Adipose tissue (tissue), 3 donors: ENCODE results near the gene RIOX2. TPM values are rescaled to one million over a fixed set of nuclear protein-coding genes. Genes with fewer than 3 reads are reported as not detected.

ENCODE experiments used
- H3K27ac ChIP-seq: one replicate; pipeline ENCODE4 v1.5.1; 2013; ENCODE audit warnings: low read depth, low read length
- WGBS, 3 donors: extraction: QIAGEN DNeasy Blood & Tissue Kit; methylation state at CpG; one replicate each; pipeline ENCODE4 v1.1.7; 2013; 5-methylcytosine and 5-hydroxymethylcytosine counted together
- polyA plus RNA-seq, 3 donors: library from polyadenylated mRNA; stranded (reverse); fragments of 200-250 nt; gene quantifications; one replicate each; pipeline ENCODE4 v1.2.3, GENCODE V29; 2013
- donor health status: healthy with polysubstance abuse.
- donor health status: Bipolar disorder and iron deficiency.
- donor health status: healthy.

The RIOX2 gene
- polyA plus RNA-seq, 3 donors: 13.1 to 21.5 (median 20.3) TPM

DNA sequence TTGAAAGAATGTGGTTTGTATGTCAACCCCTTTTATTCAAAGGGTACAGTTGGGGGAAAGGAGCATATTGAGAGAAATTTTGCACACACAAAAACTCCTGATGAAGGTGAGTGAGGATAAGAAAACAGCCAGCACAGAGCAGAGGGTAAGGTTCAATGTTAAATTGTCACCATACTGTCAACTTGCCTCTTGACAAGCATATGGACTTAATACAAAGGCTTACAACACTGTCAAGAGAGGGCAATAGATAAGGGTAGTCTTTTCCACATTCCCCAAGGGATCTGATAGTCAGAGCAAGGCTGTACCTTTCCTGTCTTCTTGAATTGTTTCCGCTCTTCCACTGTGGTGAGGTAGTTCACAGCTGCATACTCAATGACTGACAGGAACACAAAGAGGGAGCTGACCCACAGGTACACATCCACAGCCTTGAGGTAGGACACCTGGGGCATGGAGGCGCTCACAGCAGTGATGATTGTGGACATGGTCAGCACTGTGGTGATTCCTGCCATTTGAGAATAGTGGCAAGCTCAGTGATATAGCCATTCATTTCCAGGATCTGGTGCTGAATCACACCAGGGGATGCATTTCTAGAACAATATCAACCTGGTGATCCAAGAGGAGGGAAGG, 20.4 kb upstream of the RIOX2 start:
- no peak overlapping the region for H3K27ac ChIP-seq
- WGBS, 3 donors: 94 to 98% (median 98%) methylated on average over 2 of the region's 2 CpGs

DNA sequence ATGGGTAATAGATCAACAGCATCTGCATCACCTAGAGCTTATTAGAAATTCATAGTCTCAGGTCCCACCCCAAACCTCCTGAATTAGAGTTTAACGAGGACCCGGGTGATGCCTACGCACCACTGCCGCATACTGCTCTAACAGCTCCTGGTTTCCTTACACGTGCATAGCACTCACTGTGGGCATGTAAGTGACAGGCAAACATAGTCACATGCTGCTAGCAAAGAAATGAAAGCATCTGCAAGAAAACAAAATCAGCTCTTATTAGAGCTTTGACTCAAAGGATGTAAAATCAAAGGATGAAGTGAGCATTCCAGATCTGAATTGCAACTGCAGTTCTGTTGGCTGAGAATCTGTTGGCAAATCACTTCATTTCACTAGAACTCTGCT, 19.1 kb upstream of the RIOX2 start:
- no peak overlapping the region for H3K27ac ChIP-seq
- WGBS, 3 donors: 63 to 73% (median 66%) methylated on average over 5 of the region's 5 CpGs

DNA sequence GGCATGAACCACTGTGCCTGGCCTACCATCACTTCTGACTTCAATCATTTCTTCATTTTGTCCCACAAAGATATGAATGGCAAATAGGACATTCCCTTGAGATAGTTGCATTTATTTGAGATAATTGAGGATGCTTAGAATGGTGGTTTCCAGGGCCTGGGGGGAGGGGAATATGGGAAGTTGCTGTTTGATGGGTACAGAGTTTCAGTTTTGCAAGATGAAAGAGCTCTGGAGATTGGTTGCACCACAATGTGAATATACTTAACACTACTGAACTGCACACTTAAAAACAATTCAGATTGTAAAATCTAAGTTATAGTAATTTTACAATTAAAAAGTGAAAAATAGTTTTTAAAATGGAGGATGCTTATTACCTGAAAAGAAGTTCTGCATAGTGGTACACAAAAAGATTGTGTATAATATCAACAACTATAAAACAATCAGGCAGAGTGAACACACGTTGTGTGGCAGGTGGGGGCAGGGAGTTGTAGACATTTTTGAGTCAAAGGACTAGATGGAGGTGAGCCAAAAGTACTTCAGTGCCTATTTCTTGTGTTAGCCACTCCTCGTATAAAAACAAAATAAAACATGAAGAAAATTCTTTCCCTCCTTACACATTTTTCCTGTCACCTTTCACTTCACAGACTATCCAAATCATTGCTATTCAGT, 18.5 kb upstream of the RIOX2 start:
- 46 to 55% (median 51%) methylated on average over 2 of the region's 2 CpGs for WGBS, 3 donors
- H3K27ac ChIP-seq: no peak overlapping the region

DNA sequence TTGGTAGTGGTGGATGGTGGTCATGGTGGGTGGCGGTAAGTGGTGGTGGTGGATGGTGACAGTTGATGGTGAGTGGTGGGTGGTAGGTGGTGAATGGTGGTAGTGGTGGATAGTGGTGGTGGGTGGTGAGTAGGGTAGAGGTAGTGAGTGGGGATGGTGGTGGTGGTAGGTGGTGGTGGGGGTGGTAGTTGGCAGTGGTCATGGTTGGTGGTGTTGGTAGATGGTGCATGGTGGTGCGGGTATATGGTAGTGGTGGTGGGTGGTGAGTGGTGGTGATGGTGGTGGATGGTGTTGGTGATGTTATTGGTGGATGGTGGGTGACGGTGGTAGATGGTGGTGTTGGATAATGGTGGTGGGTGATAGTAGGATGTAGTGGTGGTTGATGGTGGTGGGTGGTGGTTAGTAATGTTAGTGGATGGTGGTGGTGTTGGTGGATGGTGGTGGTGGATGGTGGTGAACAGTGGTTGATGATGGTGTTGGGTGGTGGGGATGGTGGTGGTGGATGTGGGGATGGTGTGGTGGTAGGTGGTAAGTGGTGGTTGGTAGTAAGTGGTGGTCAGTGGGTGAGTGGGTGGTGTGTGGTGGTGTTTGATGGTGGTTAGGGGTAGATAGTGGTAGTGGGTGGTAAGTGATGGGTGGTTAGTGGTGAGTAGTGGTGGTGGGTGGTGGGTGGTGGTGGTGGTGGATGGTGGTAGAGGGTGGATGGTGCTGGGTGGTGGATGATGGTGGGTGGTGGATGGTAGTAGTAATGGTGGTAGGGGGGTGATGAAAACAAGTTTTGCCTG, 16.7 kb upstream of the RIOX2 start:
- H3K27ac ChIP-seq: no peak overlapping the region
- 97 to 100% (median 100%) methylated on average over 3 of the region's 3 CpGs for WGBS, 3 donors

DNA sequence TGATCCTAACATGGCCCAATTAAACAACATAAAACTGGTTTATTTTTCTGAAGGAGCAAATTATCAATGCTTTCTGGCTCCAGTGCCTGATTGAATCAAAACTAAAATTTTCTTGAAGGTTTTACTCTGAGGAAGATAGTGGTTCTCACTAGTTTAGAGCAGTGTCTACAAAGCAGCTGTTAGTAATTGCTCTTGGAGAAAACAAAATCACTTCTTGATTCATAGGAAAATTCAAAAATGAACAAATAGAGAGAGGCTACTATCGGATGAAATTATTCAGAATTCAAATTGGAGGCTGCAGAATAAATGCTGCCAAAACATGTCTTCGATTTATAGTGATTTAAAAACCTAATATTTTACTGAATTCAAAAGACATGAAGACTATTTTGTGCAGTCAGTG, 15.1 kb upstream of the RIOX2 start:
- H3K27ac ChIP-seq: no peak overlapping the region
- 81 to 85% (median 83%) methylated on average over 2 of the region's 2 CpGs for WGBS, 3 donors

DNA sequence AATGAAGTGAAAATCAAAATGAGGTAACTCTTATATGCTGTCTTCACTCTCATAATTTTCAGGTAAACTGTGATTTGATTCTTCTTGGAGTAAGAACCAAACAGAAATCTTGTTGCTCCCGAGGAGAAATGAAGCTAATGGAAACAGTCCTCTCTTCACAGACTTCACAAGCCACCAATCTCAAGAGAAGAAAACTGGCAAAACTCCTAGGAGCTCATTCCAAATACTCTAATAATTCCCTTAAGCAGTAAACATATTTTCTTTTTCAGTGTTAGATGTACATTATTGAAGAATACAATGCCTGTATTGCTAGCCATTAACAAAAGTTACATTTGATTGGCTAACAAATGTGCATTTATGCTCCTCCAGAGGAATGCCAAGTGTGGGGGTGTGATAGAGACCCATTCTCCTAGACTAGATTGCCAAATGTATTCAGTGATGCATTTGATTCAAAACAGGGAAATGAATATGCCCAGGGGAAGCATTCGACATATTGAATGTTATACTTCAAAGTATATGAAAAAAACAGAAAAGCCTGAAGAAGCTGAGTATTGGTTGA, 11.8 kb upstream of the RIOX2 start:
- no peak overlapping the region for H3K27ac ChIP-seq
- WGBS, 3 donors: 37 to 64% (median 56%) methylated on average over 2 of the region's 2 CpGs

DNA sequence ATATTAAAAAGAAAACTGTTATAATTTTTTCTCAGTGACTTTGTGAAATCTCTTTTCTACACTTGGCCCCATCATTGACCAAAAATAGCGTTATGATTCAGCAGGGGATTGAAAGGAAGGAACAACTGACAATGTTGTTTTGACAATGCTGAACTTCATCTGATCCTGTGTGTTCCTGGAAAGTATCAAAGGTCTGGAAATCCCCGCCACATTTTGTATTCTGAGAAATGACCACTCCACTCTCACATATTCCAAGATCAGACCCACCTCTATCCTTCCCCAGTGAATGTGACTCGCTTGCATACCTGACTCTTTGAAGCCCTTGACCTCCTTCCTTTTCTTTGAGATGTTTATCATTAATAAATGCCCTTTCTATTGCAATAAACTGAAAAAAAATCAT, 9.7 kb upstream of the RIOX2 start:
- 45 to 66% (median 53%) methylated on average over 3 of the region's 3 CpGs for WGBS, 3 donors
- no peak overlapping the region for H3K27ac ChIP-seq

DNA sequence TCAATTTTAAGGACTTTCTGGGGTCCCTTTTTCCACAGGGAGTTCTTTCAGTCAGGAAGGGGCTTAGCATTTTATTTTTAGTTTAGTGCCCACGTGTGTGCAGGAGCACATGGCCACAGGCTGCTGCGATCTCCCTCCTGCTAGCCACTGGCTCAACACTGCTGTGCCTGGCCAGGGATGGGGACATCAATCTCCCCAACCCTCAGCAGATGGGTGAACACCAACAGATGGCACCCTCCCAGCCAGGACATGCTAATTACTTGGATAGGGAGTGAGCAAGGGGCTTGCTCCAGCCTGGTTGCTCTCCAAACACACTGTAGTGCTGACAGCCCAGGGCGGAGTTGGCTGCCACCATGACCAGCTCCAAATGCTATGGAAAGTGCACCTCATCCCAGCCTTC, 7.4 kb upstream of the RIOX2 start:
- H3K27ac ChIP-seq: no peak overlapping the region
- WGBS, 3 donors: 79 to 91% (median 83%) methylated on average over 3 of the region's 3 CpGs

DNA sequence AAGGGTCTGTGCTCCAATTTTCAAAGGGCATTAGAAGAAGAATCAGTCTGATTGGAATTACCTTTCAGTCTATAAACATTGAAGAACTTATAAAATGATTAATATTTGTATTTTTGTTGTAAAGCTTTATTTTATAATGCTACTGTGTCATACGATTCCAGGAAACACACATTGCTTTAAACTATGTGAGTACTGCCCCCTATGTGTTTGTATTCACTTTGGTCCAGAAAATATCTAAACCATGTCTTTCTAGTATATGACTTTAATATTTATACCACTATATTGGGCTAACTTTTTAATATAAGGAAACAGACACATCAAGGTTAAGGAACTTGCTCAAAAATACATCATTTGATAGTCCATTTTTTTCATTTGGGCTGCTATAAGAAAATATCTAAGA, 3.2 kb upstream of the RIOX2 start:
- 59 to 82% (median 67%) methylated on average over 1 of the region's 1 CpG for WGBS, 3 donors
- H3K27ac ChIP-seq: no peak overlapping the region

DNA sequence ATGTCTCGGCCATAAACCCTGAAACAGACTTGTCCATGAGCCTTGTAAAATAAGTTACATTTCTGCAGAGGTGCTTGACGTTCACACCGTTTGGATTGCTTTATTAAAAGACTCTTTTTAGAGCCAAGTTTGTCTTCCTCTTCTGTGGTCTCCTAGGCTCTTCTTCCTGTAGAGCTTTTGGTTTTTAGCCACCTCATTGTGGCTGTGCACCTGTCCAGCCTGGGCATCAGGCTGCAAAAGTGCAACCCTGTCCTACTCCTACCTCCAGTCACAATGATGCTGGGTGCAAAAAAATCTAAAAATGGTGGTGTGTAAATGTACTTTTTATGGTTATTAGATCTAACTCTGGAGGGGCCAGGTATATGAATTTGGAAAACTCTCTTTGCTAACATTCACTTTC, 2.8 kb upstream of the RIOX2 start:
- H3K27ac ChIP-seq: no peak overlapping the region
- 46 to 79% (median 49%) methylated on average over 3 of the region's 3 CpGs for WGBS, 3 donors

DNA sequence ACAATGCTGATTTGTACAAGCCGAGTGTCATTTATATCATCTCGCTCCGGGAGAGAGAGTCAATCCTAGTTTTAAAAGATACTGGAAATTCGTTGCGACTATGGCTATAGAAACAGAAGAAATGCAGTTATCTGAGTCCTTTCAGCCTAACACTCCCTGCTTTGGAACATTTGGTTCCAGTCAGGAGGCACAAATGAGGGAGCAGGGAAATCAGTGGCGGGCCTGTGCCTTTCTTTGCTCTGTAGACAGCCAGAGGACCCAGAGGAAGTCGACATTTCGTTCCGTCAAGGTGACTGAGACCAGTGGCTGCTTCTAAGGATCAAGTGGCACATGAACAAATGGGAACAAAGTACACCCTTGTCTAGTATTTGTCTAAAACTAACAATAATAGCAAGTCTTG, 745 bp upstream of the RIOX2 start:
- no peak overlapping the region for H3K27ac ChIP-seq
- WGBS, 3 donors: 95 to 98% (median 96%) methylated on average over 9 of the region's 9 CpGs

DNA sequence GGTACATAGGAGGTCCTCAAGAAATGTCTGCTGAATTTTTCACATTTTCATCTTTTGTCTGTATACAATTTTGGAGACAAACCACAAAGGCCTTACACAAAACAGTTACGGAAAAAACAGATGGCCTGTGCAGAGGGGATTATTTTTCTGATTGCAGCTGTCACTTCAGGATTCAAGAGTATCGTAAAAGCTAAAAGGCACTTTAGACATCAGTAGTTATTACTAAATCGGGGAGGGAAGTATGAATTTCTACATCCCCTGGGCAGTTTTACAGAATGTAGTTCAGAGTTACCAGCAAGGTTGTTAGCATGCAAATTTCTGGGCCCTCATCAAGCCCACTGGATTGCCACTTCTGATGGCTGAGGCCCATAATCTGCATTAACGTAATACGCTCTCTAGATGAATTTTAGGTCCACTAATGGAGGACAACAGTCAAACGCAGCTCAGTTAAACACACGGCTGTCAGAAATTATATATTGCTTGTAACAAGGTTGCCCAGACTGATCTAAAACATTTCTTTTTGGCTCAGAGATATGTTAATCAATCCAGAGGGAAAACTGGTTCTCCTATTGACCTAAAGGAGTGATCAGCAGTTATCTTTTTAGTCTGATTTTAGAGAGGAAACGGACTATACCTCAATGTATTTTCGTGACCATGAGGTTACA, 1.1 kb downstream of the RIOX2 start:
- peak overlapping the region; percentile 32 for H3K27ac ChIP-seq
- 39 to 60% (median 58%) methylated on average over 9 of the region's 9 CpGs for WGBS, 3 donors

DNA sequence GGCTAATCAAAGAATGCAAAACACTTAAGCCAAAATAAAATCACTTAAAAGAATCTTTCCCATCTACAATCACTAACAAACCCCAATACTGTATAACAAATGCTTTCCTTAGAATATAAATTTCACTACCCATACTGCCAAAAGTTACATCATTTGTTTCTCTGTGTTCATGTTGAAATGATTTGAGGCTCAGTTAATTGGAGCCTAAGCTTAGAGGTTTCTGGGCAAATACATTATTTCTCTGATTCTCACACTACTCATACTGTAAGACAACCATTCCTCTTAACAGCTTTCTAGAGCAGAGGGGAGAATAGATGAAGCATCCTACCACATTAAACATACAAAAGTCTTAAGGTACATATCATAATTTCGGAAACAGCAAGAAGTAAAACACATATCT, 2.1 kb downstream of the RIOX2 start:
- WGBS, 3 donors: 81 to 86% (median 83%) methylated on average over 1 of the region's 1 CpG

DNA sequence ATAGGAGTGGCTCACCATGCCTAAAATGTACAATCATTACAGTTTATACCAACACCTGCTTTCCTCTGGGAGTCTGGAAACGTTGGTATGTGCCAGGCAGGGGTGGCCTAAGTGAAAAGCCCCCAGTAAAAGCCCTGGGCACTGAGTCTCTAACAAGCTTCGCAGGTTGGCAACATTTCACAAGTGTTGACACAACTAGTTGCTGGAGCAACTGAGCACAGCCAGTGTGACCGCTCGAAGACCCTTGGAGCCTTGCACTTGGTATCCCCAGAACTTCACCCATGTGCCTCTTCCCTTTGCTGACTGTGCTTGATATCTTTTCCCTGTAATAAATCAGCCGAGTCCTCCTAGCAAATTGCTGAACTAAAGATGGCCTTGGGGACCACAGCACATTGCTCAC, 2.7 kb downstream of the RIOX2 start:
- H3K27ac ChIP-seq: no peak overlapping the region
- 64 to 82% (median 80%) methylated on average over 5 of the region's 5 CpGs for WGBS, 3 donors

More for the DNA sequence above, 2.1 kb downstream of the RIOX2 start:
- no peak overlapping the region for H3K27ac ChIP-seq

DNA sequence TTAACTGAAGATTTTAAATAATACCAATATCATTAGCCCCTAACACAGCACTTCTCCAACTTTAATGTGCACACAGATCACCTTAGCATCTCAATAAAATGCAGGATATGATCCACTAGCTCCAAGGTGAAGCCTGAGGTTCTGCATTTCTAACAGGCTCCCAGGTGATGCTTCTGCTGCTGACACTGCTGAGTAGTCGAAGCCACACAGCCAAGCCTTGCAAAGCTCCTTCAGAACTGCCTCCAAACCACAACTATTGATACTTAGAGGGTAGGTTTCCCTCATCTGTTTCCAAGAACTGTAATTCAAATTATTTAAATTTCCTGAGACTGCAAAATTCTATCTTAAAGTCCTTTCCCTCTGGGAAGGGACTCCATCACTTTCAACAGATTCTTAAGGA, 3.9 kb downstream of the RIOX2 start:
- H3K27ac ChIP-seq: no peak overlapping the region
- 85 to 89% (median 88%) methylated on average over 1 of the region's 1 CpG for WGBS, 3 donors

DNA sequence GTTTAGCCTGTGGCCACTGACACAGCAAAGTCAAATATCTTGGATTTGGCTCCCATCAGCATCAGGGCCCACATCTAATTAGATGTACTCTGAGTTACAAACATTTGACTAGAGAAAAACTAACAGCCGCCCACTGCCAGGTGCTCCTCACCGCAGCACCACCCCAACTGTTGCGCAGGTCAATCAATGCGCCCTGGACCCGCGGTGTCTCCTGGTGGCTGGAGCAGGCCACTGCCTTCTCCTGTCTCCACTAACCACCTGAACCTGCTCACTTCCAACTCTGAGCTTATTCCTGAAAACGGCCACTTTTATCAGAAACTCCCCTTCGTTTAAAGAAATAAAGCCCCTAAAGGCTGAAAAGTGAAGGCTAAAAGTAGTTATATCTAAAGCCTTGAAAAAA, 4.3 kb downstream of the RIOX2 start:
- no peak overlapping the region for H3K27ac ChIP-seq
- WGBS, 3 donors: 89 to 96% (median 94%) methylated on average over 8 of the region's 8 CpGs

DNA sequence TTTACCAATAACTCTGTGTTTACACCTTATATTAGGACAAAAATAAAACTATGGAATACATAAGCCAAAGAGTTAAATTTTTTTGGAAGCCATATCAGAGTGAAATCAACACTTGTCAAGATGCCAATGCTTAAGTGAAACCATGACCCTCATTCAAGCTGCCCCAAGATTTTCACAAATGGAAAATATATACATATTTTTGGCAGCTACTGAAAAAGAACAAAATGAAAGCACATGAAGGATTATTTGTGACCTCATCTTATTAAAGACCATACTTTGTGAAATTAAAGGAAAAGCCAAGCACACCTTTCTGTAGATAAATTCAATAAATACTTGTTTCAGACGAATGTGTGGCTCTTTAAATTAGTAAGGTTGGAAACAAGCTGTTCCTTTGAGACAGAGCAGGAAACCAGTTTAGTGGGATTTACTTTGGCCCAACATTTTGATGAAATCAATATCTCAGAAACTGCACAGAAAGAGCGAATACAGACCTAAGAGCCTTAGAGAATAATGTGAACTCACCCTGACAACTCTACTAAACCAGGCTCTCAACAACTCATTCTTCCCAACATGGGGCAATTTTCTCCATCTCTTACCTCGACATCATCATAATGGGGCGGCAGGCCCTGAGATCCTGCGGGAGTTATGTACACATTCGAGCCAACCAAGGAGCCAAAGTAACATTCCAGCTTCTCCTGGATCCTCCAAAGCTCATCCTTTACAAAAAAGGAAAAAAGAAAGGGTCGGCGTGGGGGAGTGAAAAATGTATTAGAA, 11.1 kb downstream of the RIOX2 start:
- no peak overlapping the region for H3K27ac ChIP-seq
- 56 to 78% (median 77%) methylated on average over 8 of the region's 8 CpGs for WGBS, 3 donors

DNA sequence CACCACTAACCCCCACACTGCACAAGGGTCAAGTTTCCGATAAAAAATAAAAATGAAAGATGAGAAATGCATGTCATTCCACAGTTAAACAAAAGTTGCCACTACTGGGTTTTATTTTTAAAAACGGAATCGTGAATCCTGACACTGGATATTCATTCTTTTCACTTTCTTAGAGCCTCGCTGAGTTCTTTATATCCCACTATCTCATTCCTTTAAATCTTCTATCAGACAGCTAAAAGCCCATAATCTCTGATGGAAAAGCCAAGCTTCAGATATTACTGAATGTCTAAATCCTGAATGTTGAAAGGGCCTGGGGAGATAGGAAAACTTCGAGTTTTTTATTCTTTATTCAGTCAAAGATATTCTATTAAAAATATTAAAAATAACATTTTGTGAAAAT, 11.7 kb downstream of the RIOX2 start:
- WGBS, 3 donors: 71 to 89% (median 76%) methylated on average over 5 of the region's 5 CpGs
- no peak overlapping the region for H3K27ac ChIP-seq
